AG04450 (cell line): ENCODE data around the gene FOXQ1. TPM values are rescaled to one million over a fixed set of nuclear protein-coding genes. Genes with fewer than 3 reads are reported as not detected.

ENCODE experiments used
- CTCF ChIA-PET: fragments of 300-600, 350-600 bp; formaldehyde crosslinking; extraction: SDS; loops from one replicate; lab custom pipeline; 2022; ENCODE audit warnings: antibody characterized with exemption, inconsistent platforms; lab: Charles Lee
- POLR2A ChIA-PET: fragments of 350-600 bp; formaldehyde crosslinking; extraction: SDS; loops from one replicate; lab custom pipeline; 2021; ENCODE audit warnings: antibody characterized with exemption, inconsistent platforms; lab: Yijun Ruan, JAX
- DNase-seq: peaks from one replicate; pipeline ENCODE4 v3.0.0-alpha.2; 2011; ENCODE audit warnings: low read depth, low spot score
- H3K27ac ChIP-seq: one replicate; pipeline ENCODE4 v1.5.1; 2012; ENCODE audit warnings: low read depth, low read length, control low read depth
- H3K27me3 ChIP-seq: one replicate; pipeline ENCODE4 v1.6.0; 2012; ENCODE audit warnings: low read length; ENCODE audit not compliant: control insufficient read depth, insufficient read depth
- H3K4me3 ChIP-seq: 2 replicates; pipeline ENCODE4 v1.5.1; 2011; ENCODE audit warnings: mild to moderate bottlenecking, low read depth, low read length, control low read depth
- H3K9me3 ChIP-seq: 2 replicates; pipeline ENCODE4 v1.5.1; 2012; ENCODE audit warnings: low read length; ENCODE audit not compliant: control insufficient read depth, insufficient read depth
- CTCF ChIP-seq: IDR thresholded peaks from 2 replicates; pipeline ENCODE4 v1.5.1; 2011; ENCODE audit warnings: low read depth, low read length, control low read depth, inconsistent platforms
- polyA plus RNA-seq: library from polyadenylated mRNA; depleted of rRNA; stranded (reverse); fragments of >200 nt; gene quantifications from 2 replicates; pipeline ENCODE4 v1.2.3, GENCODE V29; 2011

FOXQ1 gene
- polyA plus RNA-seq, 1 experiment: 0.07 TPM

GRCh38 chr6:1296542-1296941, 15.4 kb upstream of the FOXQ1 start:
- Histone ChIP-seq H3K27me3 (no peaks in the 10 kb centered on the region), H3K27ac (no peak overlapping the region), H3K9me3 (no peaks in the 10 kb centered on the region), H3K4me3 (no peak overlapping the region)
- TF ChIP-seq CTCF: no peak
- POLR2A ChIA-PET: no interaction called here
- DNase-seq: no peak
- CTCF ChIA-PET: interaction anchor here (1.2 kb wide), 1 partner anchor 575 kb away, joined by 3 read pairs; no protein-coding TSS in a partner anchor

DNA sequence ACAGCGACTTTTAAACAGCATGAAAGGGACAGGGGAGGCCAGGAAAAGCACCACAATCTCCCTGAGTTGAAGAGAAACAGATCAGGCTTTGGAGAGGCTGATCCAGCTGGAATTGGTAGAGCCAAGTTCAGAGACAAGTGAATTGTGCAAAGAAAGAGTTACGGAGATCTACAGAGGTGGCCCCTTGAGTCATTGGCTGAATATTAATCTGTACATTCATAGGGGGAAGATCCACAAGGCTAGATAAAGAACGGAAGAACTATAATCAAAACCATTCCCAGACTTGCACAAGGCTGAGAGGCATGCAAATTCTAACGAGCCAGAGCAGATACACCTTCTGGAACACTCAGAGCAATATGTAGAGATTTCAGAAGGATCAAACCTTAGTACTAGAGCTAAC, 14.2 kb upstream of the FOXQ1 start:
- ChIA-PET POLR2A (no interaction called here), CTCF (no interaction called here)
- Histone ChIP-seq H3K9me3 (no peaks in the 10 kb centered on the region), H3K4me3 (no peak overlapping the region), H3K27ac (no peak overlapping the region), H3K27me3 (no peaks in the 10 kb centered on the region)
- no peak for TF ChIP-seq CTCF
- DNase-seq: no peak

- no peak overlapping the region for H3K27ac ChIP-seq
- DNase-seq: no peak
- H3K9me3 ChIP-seq: no peaks in the 10 kb centered on the region
- H3K27me3 ChIP-seq: no peaks in the 10 kb centered on the region
- H3K4me3 ChIP-seq: no peak overlapping the region
- TF ChIP-seq CTCF: no peak
- POLR2A ChIA-PET: no interaction called here
- CTCF ChIA-PET: no interaction called here
Measured at GRCh38 chr6:1298768-1299167, 13.1 kb upstream of the FOXQ1 start.

DNA sequence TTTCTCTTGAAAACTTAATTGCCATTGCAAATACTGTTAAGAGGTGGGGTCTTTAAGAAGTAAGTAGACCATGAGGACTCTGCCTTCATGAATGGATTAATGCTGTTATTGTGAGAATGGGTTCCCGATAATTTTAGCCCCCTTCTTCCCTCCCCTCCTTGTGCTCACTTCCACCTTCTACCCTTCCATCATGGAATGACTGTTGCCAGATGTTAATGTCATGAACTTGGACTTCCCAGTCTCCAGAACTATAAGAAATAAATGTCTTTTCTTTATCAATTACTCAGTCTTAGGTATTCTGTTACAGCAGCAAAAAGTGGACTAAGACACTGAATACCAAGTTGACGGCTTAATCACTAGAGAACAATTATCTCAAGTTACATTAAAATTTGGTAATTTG, 5.8 kb upstream of the FOXQ1 start:
- no peak for TF ChIP-seq CTCF
- Histone ChIP-seq H3K4me3 (no peak overlapping the region), H3K27me3 (peaks cover 31% of the 10 kb centered on the region), H3K27ac (no peak overlapping the region), H3K9me3 (peaks cover 4% of the 10 kb centered on the region; the same call in 1 of the 2 replicates)
- DNase-seq: no peak
- POLR2A ChIA-PET: no interaction called here
- CTCF ChIA-PET: no interaction called here

- Histone ChIP-seq H3K27me3 (peaks cover 52% of the 10 kb centered on the region), H3K4me3 (no peak overlapping the region), H3K9me3 (peaks cover 4% of the 10 kb centered on the region; the same call in 1 of the 2 replicates), H3K27ac (no peak overlapping the region)
- TF ChIP-seq CTCF: no peak
- no peak for DNase-seq
- CTCF ChIA-PET: no interaction called here
- POLR2A ChIA-PET: no interaction called here
Measured at GRCh38 chr6:1309366-1309765, 2.5 kb upstream of the FOXQ1 start.
